Psoas muscle (tissue), 8 donors: ENCODE data around the gene MYCL. TPM values are rescaled to one million over a fixed set of nuclear protein-coding genes. Genes with fewer than 3 reads are reported as not detected.

Experiments
- ATAC-seq, 4 donors: fragments of 200-7000 bp; cut with Tn5 transposase; one replicate each; pipeline ENCODE4 v1.9.1; 2020; ENCODE audit warnings: moderate library complexity in 3 of 4, mild to moderate bottlenecking in 2 of 4
- DNase-seq, 2 donors: peaks; one replicate each; pipeline ENCODE4 v3.0.0-alpha.2; 2020
- H3K27ac ChIP-seq: fragments of 200-600 bp; one replicate; pipeline ENCODE4 v1.8.0; 2022
- H3K27me3 ChIP-seq, 3 donors: fragments of 200-600 bp in 1 of 3; one replicate each; pipeline versions ENCODE4 v1.6.1 to v1.8.0; 2013 to 2022; ENCODE audit warnings: low read length in 2 of 3, mild to moderate bottlenecking in 2 of 3, moderate library complexity in 1 of 3; ENCODE audit not compliant: insufficient read depth in 3 of 3
- H3K36me3 ChIP-seq, 2 donors: fragments of 200-600 bp in 1 of 2; one replicate each; pipeline versions ENCODE4 v1.6.1 to v1.8.0; 2013 to 2022; ENCODE audit warnings: low read depth in 1 of 2, mild to moderate bottlenecking in 1 of 2, moderate library complexity in 1 of 2; ENCODE audit not compliant: insufficient read depth in 1 of 2
- H3K4me1 ChIP-seq: fragments of 200-600 bp; one replicate; pipeline ENCODE4 v1.8.0; 2022
- H3K4me3 ChIP-seq: fragments of 200-600 bp; one replicate; pipeline ENCODE4 v1.8.0; 2022; ENCODE audit warnings: mild to moderate bottlenecking
- H3K9me3 ChIP-seq: fragments of 200-600 bp; one replicate; pipeline ENCODE4 v1.8.0; 2022
- WGBS, 3 donors: extraction: QIAGEN DNeasy Blood & Tissue Kit; methylation state at CpG; one replicate each; pipeline versions ENCODE4 v1.1.6 to v1.1.7; 2013; 5-methylcytosine and 5-hydroxymethylcytosine counted together
- intact Hi-C, 2 donors: fragments of 100-400 bp; cut with DNase I; formaldehyde crosslinking; loops; one replicate each; pipeline versions ENCODE4 v1.11.0 to v1.14.2; 2022
- polyA plus RNA-seq, 3 donors: library from polyadenylated mRNA; stranded (reverse); fragments of 200-250 nt; gene quantifications; one replicate each; pipeline ENCODE4 v1.2.3, GENCODE V29; 2013
- total RNA-seq, 4 donors: library from RNA; stranded (reverse); fragmentation: NEBNext Ultra II Directional in 2 of 4; extraction: Animal tissue kit (Norgen Biotek cat#: 25700) in 2 of 4; gene quantifications; one replicate each; pipeline versions ENCODE4 v1.2.1 to v1.2.4, GENCODE V29; 2021 to 2023
- TF ChIP-seq, protein P1 (sequence below): fragments of 200-600 bp; IDR thresholded peaks from one replicate; pipeline ENCODE4 v1.8.0; 2022; ENCODE audit warnings: antibody characterized with exemption
- donor health status: healthy with polysubstance abuse.
- donor health status: DM: no; HTN: no; CAD: no; lungs with moderate emphysema.
- donor health status: Bipolar disorder and iron deficiency.
- donor health status: healthy.
- donor health status: DM: yes; HTN: yes; CAD: no.
- donor health status: DM: no; HTN: no; CAD: no.
- donor health status: DM: no; HTN: no; CAD: no.
- donor health status: DM: yes; HTN: yes; CAD: no.

The MYCL gene
- total and polyA plus RNA-seq, 7 donors = 0.10 to 1.7 (median 0.20) TPM

DNA sequence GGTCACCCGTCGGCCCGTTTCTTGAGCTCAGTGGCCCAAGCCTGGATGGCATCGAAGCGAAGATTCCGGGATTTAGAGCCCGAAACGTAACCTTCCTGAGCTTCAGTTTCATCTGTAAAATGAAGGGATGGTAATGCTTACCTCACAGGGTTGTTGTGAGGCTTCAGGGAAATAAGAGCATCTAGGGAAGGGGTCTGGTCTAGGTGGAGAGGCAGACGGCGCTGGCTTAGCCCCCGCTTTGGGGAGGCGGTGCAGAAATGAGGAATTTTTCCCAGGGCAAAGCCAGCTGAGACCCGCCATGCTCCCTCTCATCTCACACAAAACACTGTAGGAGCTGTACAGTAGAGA lies 717 bp upstream of the MYCL start:
- ATAC-seq = no peak
- Histone ChIP-seq H3K27ac (no peak overlapping the region), H3K4me1 (peaks cover 7% of the 10 kb centered on the region), H3K27me3 (peaks cover 0 to 15% (median 7%) of the 10 kb centered on the region in 3 donors), H3K4me3 (peak overlapping the region; percentile 75), H3K36me3 (no peaks in the 10 kb centered on the region), H3K9me3 (no peaks in the 10 kb centered on the region)
- TF ChIP-seq, protein P1, sequence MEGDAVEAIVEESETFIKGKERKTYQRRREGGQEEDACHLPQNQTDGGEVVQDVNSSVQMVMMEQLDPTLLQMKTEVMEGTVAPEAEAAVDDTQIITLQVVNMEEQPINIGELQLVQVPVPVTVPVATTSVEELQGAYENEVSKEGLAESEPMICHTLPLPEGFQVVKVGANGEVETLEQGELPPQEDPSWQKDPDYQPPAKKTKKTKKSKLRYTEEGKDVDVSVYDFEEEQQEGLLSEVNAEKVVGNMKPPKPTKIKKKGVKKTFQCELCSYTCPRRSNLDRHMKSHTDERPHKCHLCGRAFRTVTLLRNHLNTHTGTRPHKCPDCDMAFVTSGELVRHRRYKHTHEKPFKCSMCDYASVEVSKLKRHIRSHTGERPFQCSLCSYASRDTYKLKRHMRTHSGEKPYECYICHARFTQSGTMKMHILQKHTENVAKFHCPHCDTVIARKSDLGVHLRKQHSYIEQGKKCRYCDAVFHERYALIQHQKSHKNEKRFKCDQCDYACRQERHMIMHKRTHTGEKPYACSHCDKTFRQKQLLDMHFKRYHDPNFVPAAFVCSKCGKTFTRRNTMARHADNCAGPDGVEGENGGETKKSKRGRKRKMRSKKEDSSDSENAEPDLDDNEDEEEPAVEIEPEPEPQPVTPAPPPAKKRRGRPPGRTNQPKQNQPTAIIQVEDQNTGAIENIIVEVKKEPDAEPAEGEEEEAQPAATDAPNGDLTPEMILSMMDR = no peak
- DNase-seq = no peak
- 14 to 16% (median 15%) methylated on average over 13 of the region's 13 CpGs for WGBS, 3 donors
- intact Hi-C loops = loop anchor here (2.0 to 5.0 kb wide), 2 partner anchors 85 to 86 kb away; no protein-coding TSS in a partner anchor

GRCh38 chr1:39901464-39901713 lies 328 bp downstream of the MYCL start:
- H3K36me3 ChIP-seq = no peaks in the 10 kb centered on the region
- peak overlapping the region; percentile 75 for H3K4me3 ChIP-seq
- H3K4me1 ChIP-seq = peaks cover 7% of the 10 kb centered on the region
- DNase-seq (peak; percentile 23 to 72), ATAC-seq (peak in 3 of 4 donors; percentile 45 to 63 (median 59))
- H3K27ac ChIP-seq = no peak overlapping the region
- TF ChIP-seq, protein P1 = no peak
- 0% methylated on average over 3 to 28 of the region's 28 CpGs for WGBS, 3 donors
- H3K27me3 ChIP-seq = peaks cover 0 to 15% (median 7%) of the 10 kb centered on the region in 3 donors
- no peaks in the 10 kb centered on the region for H3K9me3 ChIP-seq
- intact Hi-C loops = loop anchor here in 1 of 2 donors (5.0 kb wide), 1 partner anchor 84 kb away; no protein-coding TSS in a partner anchor

GRCh38 chr1:39900662-39901463 lies 854 bp downstream of the MYCL start:
- TF ChIP-seq, protein P1 = no peak
- H3K4me3 ChIP-seq = peak overlapping the region; percentile 75
- no peaks in the 10 kb centered on the region for H3K36me3 ChIP-seq
- H3K4me1 ChIP-seq = peaks cover 7% of the 10 kb centered on the region
- peaks cover 0 to 15% (median 7%) of the 10 kb centered on the region in 3 donors for H3K27me3 ChIP-seq
- intact Hi-C loops = loop anchor here in 1 of 2 donors (5.0 kb wide), 1 partner anchor 84 kb away; no protein-coding TSS in a partner anchor
- no peaks in the 10 kb centered on the region for H3K9me3 ChIP-seq
- DNase-seq (peak in 1 of 2 donors; percentile 16), ATAC-seq (peak; percentile 24 to 46 (median 45))
- WGBS, 3 donors = 4 to 6% (median 5%) methylated on average over 52 to 64 of the region's 64 CpGs
- H3K27ac ChIP-seq = no peak overlapping the region

GRCh38 chr1:39899611-39900538 lies 1.8 kb downstream of the MYCL start:
- TF ChIP-seq, protein P1 = no peak
- peaks cover 7% of the 10 kb centered on the region for H3K4me1 ChIP-seq
- DNase-seq (no peak), ATAC-seq (no peak)
- intact Hi-C loops = loop anchor here in 1 of 2 donors (5.0 kb wide), 1 partner anchor 83 kb away; no protein-coding TSS in a partner anchor
- H3K36me3 ChIP-seq = no peaks in the 10 kb centered on the region
- no peak overlapping the region for H3K4me3 ChIP-seq
- no peaks in the 10 kb centered on the region for H3K9me3 ChIP-seq
- H3K27me3 ChIP-seq = peaks cover 0 to 20% (median 7%) of the 10 kb centered on the region in 3 donors
- no peak overlapping the region for H3K27ac ChIP-seq
- 77 to 82% (median 81%) methylated on average over 8 of the region's 8 CpGs for WGBS, 3 donors
